Left ventricle myocardium superior (tissue), 1 donor: Measurements from ENCODE around the gene SYT8. TPM values are rescaled to one million over a fixed set of nuclear protein-coding genes. Genes with fewer than 3 reads are reported as not detected.

Experiments used
- ATAC-seq: fragments of 200-7000 bp; cut with Tn5 transposase; one replicate; pipeline ENCODE4 v1.9.1; 2020; ENCODE audit warnings: mild to moderate bottlenecking, moderate library complexity
- DNase-seq: peaks from one replicate; pipeline ENCODE4 v3.0.0-alpha.2; 2020
- intact Hi-C: fragments of 100-400 bp; cut with micrococcal nuclease; formaldehyde crosslinking; loops from one replicate; pipeline ENCODE4 v1.11.0; 2022
- total RNA-seq: library from RNA; stranded (reverse); fragmentation: NEBNext Ultra II Directional; extraction: Animal tissue kit (Norgen Biotek cat#: 25700); gene quantifications from one replicate; pipeline ENCODE4 v1.2.1, GENCODE V29; 2021
- donor health status: DM: no; HTN: yes; CAD: no; lungs with severe emphysema.

The SYT8 gene
- total RNA-seq, 1 donor from 2014 or later: not detected

GRCh38 chr11:1841511-1842148 lies 6.8 kb downstream of the SYT8 start:
- intact Hi-C loops: no loop called here
- peak; percentile 28 for DNase-seq
- no peak for ATAC-seq

- ATAC-seq (peak; percentile 86), DNase-seq (peak; percentile 85)
- intact Hi-C loops: no loop called here
Measured at GRCh38 chr11:1842149-1843097, 7.6 kb downstream of the SYT8 start.

GRCh38 chr11:1843098-1843473 lies 8.3 kb downstream of the SYT8 start:
- intact Hi-C loops: no loop called here
- ATAC-seq: no peak

GRCh38 chr11:1843796-1844195 lies 9.0 kb downstream of the SYT8 start:
- peak; percentile 29 for DNase-seq
- no peak for ATAC-seq
- intact Hi-C loops: no loop called here

More at GRCh38 chr11:1843098-1843473, 8.3 kb downstream of the SYT8 start:
- DNase-seq: peak; percentile 36

GRCh38 chr11:1844221-1845094 lies 9.7 kb downstream of the SYT8 start:
- ATAC-seq (peak; percentile 36), DNase-seq (peak; percentile 81)
- intact Hi-C loops: no loop called here

- no peak for ATAC-seq
- intact Hi-C loops: no loop called here
- no peak for DNase-seq
Measured at GRCh38 chr11:1845095-1845429, 10.3 kb downstream of the SYT8 start.

GRCh38 chr11:1845561-1846452 lies 11.0 kb downstream of the SYT8 start:
- ATAC-seq (no peak), DNase-seq (peak; percentile 24)
- intact Hi-C loops: no loop called here

GRCh38 chr11:1846453-1846932 lies 11.7 kb downstream of the SYT8 start:
- no peak for DNase-seq
- intact Hi-C loops: no loop called here

GRCh38 chr11:1847006-1847735 lies 12.4 kb downstream of the SYT8 start:
- intact Hi-C loops: no loop called here
- ATAC-seq: no peak
- DNase-seq: no peak

More at GRCh38 chr11:1846453-1846932, 11.7 kb downstream of the SYT8 start:
- ATAC-seq: no peak

GRCh38 chr11:1847926-1848639 lies 13.3 kb downstream of the SYT8 start:
- ATAC-seq (no peak), DNase-seq (no peak)
- intact Hi-C loops: no loop called here

GRCh38 chr11:1848640-1849430 lies 14.0 kb downstream of the SYT8 start:
- intact Hi-C loops: no loop called here
- ATAC-seq (no peak), DNase-seq (no peak)

- intact Hi-C loops: no loop called here
- no peak for DNase-seq
- ATAC-seq: no peak
Measured at GRCh38 chr11:1851468-1852180, 16.8 kb downstream of the SYT8 start.

- DNase-seq: no peak
- no peak for ATAC-seq
- intact Hi-C loops: no loop called here
Measured at GRCh38 chr11:1852271-1852876, 17.6 kb downstream of the SYT8 start.

GRCh38 chr11:1852877-1853276 lies 18.1 kb downstream of the SYT8 start, which contains the start of gene LSP1:
Gene LSP1 (plus strand): TSS chr11:1853084. CDS start chr11:1853145, 61 bp downstream.
- DNase-seq (no peak), ATAC-seq (peak; percentile 16)
- intact Hi-C loops: no loop called here

GRCh38 chr11:1853376-1854131 lies 18.8 kb downstream of the SYT8 start:
- ATAC-seq (no peak), DNase-seq (no peak)
- intact Hi-C loops: no loop called here
